Neural cell (in vitro differentiated cells): ENCODE data around the gene SKIC3. TPM values are rescaled to one million over a fixed set of nuclear protein-coding genes. Genes with fewer than 3 reads are reported as not detected.

Source experiments
- H2AFZ ChIP-seq: fragments of 200-600, 300-800 bp; sonication (generic), shearing (Covaris generic); 2 replicates; pipeline ENCODE4 v1.6.0; 2014; ENCODE audit warnings: low read depth, mild to moderate bottlenecking, antibody characterized with exemption, low read length, moderate library complexity
- H3F3A ChIP-seq: fragments of 200-600 bp; shearing (Covaris generic); 2 replicates; pipeline ENCODE4 v1.6.1; 2016; ENCODE audit warnings: mild to moderate bottlenecking, moderate library complexity, mixed read lengths, antibody characterized with exemption, low read length; ENCODE audit not compliant: insufficient read depth, poor library complexity, severe bottlenecking
- H3K27ac ChIP-seq: fragments of 200-600, 300-800 bp; sonication (generic), shearing (Covaris generic); 2 replicates; pipeline ENCODE4 v1.5.1; 2014; ENCODE audit warnings: mild to moderate bottlenecking, low read length, moderate library complexity
- H3K27me3 ChIP-seq: fragments of 300-800, 200-600 bp; sonication (generic), shearing (Covaris generic); 2 replicates; pipeline ENCODE4 v1.6.0; 2014; ENCODE audit warnings: mild to moderate bottlenecking, low read depth, low read length, moderate library complexity; ENCODE audit not compliant: insufficient read depth
- H3K36me3 ChIP-seq: fragments of 300-800, 200-600 bp; sonication (generic), shearing (Covaris generic); 2 replicates; pipeline ENCODE4 v1.5.1; 2014; ENCODE audit warnings: mild to moderate bottlenecking, antibody characterized with exemption, low read length, moderate library complexity; ENCODE audit not compliant: insufficient read depth
- H3K4me2 ChIP-seq: fragments of 300-800, 200-600 bp; sonication (generic), shearing (Covaris generic); 2 replicates; pipeline ENCODE4 v1.6.0; 2014; ENCODE audit warnings: mild to moderate bottlenecking, low read length
- H3K4me3 ChIP-seq: fragments of 300-800, 200-600 bp; sonication (generic), shearing (Covaris generic); 2 replicates; pipeline ENCODE4 v1.5.1; 2014; ENCODE audit warnings: mild to moderate bottlenecking, low read length, moderate library complexity
- H3K79me2 ChIP-seq: fragments of 200-600 bp; shearing (Covaris generic); replicated peaks from 2 replicates; pipeline ENCODE4 v1.6.0; 2014; ENCODE audit warnings: mild to moderate bottlenecking, low read length, moderate library complexity; ENCODE audit not compliant: insufficient read depth
- H3K9ac ChIP-seq: fragments of 300-800, 200-600 bp; sonication (generic), shearing (Covaris generic); 2 replicates; pipeline ENCODE4 v1.6.1; 2016; ENCODE audit warnings: mild to moderate bottlenecking, low read length, mixed read lengths
- H3K9me2 ChIP-seq: fragments of 200-600 bp; shearing (Covaris generic); 2 replicates; pipeline ENCODE4 v1.6.1; 2016; ENCODE audit warnings: mild to moderate bottlenecking, low read length, mixed read lengths; ENCODE audit not compliant: insufficient read depth
- H3K9me3 ChIP-seq: fragments of 200-600, 300-800 bp; sonication (generic), shearing (Covaris generic); 2 replicates; pipeline ENCODE4 v1.6.1; 2016; ENCODE audit warnings: mild to moderate bottlenecking, mixed run types, low read length, moderate library complexity, mixed read lengths
- H4K20me1 ChIP-seq: fragments of 200-600 bp; shearing (Covaris generic); 2 replicates; pipeline ENCODE4 v1.6.1; 2016; ENCODE audit warnings: mild to moderate bottlenecking, mixed run types; ENCODE audit not compliant: insufficient read depth
- CTCF ChIP-seq: fragments of 450-650 bp; IDR thresholded peaks from 2 replicates; pipeline ENCODE4 v1.5.1; 2014; ENCODE audit warnings: antibody characterized with exemption, mild to moderate bottlenecking, moderate library complexity; ENCODE audit not compliant: poor library complexity, severe bottlenecking
- EP300 ChIP-seq: fragments of 450-650 bp; conservative IDR thresholded peaks from 2 replicates; pipeline ENCODE4 v1.6.1; 2014; ENCODE audit warnings: antibody characterized with exemption, mild to moderate bottlenecking, moderate library complexity; ENCODE audit not compliant: poor library complexity, severe bottlenecking
- EZH2 ChIP-seq: fragments of 200-600, 300-800 bp; shearing (Covaris generic), sonication (generic); IDR thresholded peaks from 2 replicates; pipeline ENCODE4 v1.6.1; 2014; ENCODE audit warnings: antibody characterized with exemption, low read length, borderline replicate concordance, mild to moderate bottlenecking; ENCODE audit not compliant: insufficient read depth, poor library complexity, severe bottlenecking
- MXI1 ChIP-seq: fragments of 450-650 bp; conservative IDR thresholded peaks from 2 replicates; pipeline ENCODE4 v1.6.1; 2014; ENCODE audit warnings: antibody characterized with exemption, mild to moderate bottlenecking; ENCODE audit not compliant: poor library complexity, severe bottlenecking
- POLR2AphosphoS5 ChIP-seq: IDR thresholded peaks from 2 replicates; pipeline ENCODE4 v1.6.1; 2012
- RAD21 ChIP-seq: fragments of 450-650 bp; conservative IDR thresholded peaks from 2 replicates; pipeline ENCODE4 v1.6.1; 2014; ENCODE audit warnings: antibody characterized with exemption, mild to moderate bottlenecking, moderate library complexity
- REST ChIP-seq: IDR thresholded peaks from 2 replicates; pipeline ENCODE4 v1.6.1; 2012; ENCODE audit warnings: borderline replicate concordance
- SMC3 ChIP-seq: fragments of 450-650 bp; conservative IDR thresholded peaks from 2 replicates; pipeline ENCODE4 v1.6.1; 2014; ENCODE audit warnings: antibody characterized with exemption, mild to moderate bottlenecking, moderate library complexity; ENCODE audit not compliant: poor library complexity
- TAF1 ChIP-seq: IDR thresholded peaks from 2 replicates; pipeline ENCODE4 v1.6.1; 2012; ENCODE audit warnings: low read depth
- polyA plus RNA-seq: library from polyadenylated mRNA; depleted of rRNA; stranded (reverse); fragments of >200 nt; gene quantifications from 2 replicates; pipeline ENCODE4 v1.2.3, GENCODE V29; 2014

Gene SKIC3
- polyA plus RNA-seq, 1 donor from 2014 or later: 145 TPM

- no peak for TF ChIP-seq REST
These were observed 34.6 kb downstream of the SKIC3 start (continued) for GRCh38 chr5:95520206-95520605.

- no peaks in the 10 kb centered on the region for H3K79me2 ChIP-seq
- H2AFZ ChIP-seq: no peak overlapping the region
- TF ChIP-seq TAF1 (no peak), POLR2AphosphoS5 (no peak), CTCF (no peak), REST (no peak), EP300 (no peak), SMC3 (no peak), RAD21 (no peak), MXI1 (no peak), EZH2 (no peak)
- no peak overlapping the region for H3K4me3 ChIP-seq
- H3F3A ChIP-seq: no peaks in the 10 kb centered on the region
- H3K27ac ChIP-seq: no peak overlapping the region
- H3K9me3 ChIP-seq: no peaks in the 10 kb centered on the region
- no peak overlapping the region for H3K4me2 ChIP-seq
- H3K36me3 ChIP-seq: peaks cover 8% of the 10 kb centered on the region
- no peaks in the 10 kb centered on the region for H3K9me2 ChIP-seq
- no peaks in the 10 kb centered on the region for H4K20me1 ChIP-seq
- H3K27me3 ChIP-seq: no peaks in the 10 kb centered on the region
- no peak overlapping the region for H3K9ac ChIP-seq
These were observed 35.1 kb downstream of the SKIC3 start for GRCh38 chr5:95519681-95520080.
